ENCODE measurements around the gene OPRM1.
A peak's percentile ranks its signal among the peaks of the same experiment; 100 is the strongest.

Gene OPRM1

DNA sequence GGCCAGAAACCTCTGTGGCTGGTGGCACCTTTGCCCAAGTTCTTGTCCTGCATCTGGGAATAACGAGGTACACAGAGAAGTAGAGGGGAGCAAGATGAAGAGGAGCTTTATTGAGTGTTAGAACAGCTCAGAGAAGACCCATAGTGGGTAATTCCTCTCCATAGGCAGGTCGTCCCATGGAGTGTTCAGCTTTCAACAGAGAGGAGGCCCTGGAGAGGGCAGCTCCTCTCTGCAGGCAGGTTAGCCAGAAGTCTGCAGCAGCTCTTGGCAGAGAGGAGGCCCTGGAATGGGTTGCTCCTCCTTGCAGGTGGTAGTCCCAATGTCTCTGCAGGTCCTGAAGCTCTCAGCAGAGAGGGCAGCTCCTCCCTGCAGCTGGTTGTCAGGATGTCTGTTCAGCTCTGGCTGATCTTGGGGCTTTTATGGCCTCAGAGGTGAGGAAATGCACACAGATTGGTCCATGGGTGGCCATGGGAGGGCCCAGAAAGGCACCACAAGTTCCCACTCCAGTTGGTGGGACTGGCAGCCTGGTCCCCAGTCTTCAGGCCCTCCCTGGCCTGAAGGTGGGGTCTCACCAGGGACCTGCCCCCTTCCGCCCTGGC lies 228.6 kb downstream of the OPRM1 start:
- ATAC-seq (ENCODE audit: insufficient read depth, low read depth) (peak; percentile 73), DNase-seq (peak; percentile 44)
- H3K27me3 ChIP-seq (ENCODE audit: insufficient read depth, low read length, poor library complexity) = no peaks in the 10 kb centered on the region
- H3K79me2 ChIP-seq (ENCODE audit: insufficient read depth, low read length) = no peaks in the 10 kb centered on the region
- TF ChIP-seq EZH2 (IDR thresholded peaks at IDR 0.05; ENCODE audit: borderline replicate concordance, low read depth, low read length, severe bottlenecking) = no peak
- TF ChIP-seq, protein P1, sequence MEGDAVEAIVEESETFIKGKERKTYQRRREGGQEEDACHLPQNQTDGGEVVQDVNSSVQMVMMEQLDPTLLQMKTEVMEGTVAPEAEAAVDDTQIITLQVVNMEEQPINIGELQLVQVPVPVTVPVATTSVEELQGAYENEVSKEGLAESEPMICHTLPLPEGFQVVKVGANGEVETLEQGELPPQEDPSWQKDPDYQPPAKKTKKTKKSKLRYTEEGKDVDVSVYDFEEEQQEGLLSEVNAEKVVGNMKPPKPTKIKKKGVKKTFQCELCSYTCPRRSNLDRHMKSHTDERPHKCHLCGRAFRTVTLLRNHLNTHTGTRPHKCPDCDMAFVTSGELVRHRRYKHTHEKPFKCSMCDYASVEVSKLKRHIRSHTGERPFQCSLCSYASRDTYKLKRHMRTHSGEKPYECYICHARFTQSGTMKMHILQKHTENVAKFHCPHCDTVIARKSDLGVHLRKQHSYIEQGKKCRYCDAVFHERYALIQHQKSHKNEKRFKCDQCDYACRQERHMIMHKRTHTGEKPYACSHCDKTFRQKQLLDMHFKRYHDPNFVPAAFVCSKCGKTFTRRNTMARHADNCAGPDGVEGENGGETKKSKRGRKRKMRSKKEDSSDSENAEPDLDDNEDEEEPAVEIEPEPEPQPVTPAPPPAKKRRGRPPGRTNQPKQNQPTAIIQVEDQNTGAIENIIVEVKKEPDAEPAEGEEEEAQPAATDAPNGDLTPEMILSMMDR (IDR thresholded peaks at IDR 0.05; ENCODE audit: borderline replicate concordance, extremely low read depth, low read length, poor library complexity, severe bottlenecking) = no peak
- H3K4me2 ChIP-seq (ENCODE audit: insufficient read depth, low read length) = no peak overlapping the region
- H3K9ac ChIP-seq (ENCODE audit: low read depth, low read length) = no peak overlapping the region
- H4K20me1 ChIP-seq (ENCODE audit: insufficient read depth, low read length) = no peaks in the 10 kb centered on the region
- peaks cover 35% of the 10 kb centered on the region for H3K4me1 ChIP-seq (ENCODE audit: insufficient read depth, low read length)
- H3K4me3 ChIP-seq (ENCODE audit: low read depth in 1 of 2, low read length in 2 of 2) = no peak overlapping the region
- no peaks in the 10 kb centered on the region for H3K36me3 ChIP-seq (ENCODE audit: insufficient read depth, low read length)
- H3K27ac ChIP-seq (ENCODE audit: low read length) = peak overlapping the region; percentile 39
- H2AFZ ChIP-seq (ENCODE audit: low read depth, low read length) = no peak overlapping the region
- H3K9me3 ChIP-seq (ENCODE audit: insufficient read depth, low read length, severe bottlenecking) = no peaks in the 10 kb centered on the region

GRCh38 chr6:154268486-154268885 lies 229.4 kb downstream of the OPRM1 start:
- Histone ChIP-seq H3K4me1 (ENCODE audit: insufficient read depth, low read length) (peaks cover 35% of the 10 kb centered on the region), H2AFZ (ENCODE audit: low read depth, low read length) (no peak overlapping the region), H3K4me3 (ENCODE audit: low read depth in 1 of 2, low read length in 2 of 2) (no peak overlapping the region), H3K79me2 (ENCODE audit: insufficient read depth, low read length) (no peaks in the 10 kb centered on the region), H3K27me3 (ENCODE audit: insufficient read depth, low read length, poor library complexity) (no peaks in the 10 kb centered on the region), H3K27ac (ENCODE audit: low read length) (peak overlapping the region; percentile 3), H3K9me3 (ENCODE audit: insufficient read depth, low read length, severe bottlenecking) (no peaks in the 10 kb centered on the region), H3K36me3 (ENCODE audit: insufficient read depth, low read length) (no peaks in the 10 kb centered on the region), H3K4me2 (ENCODE audit: insufficient read depth, low read length) (no peak overlapping the region), H3K9ac (ENCODE audit: low read depth, low read length) (no peak overlapping the region), H4K20me1 (ENCODE audit: insufficient read depth, low read length) (no peaks in the 10 kb centered on the region)
- TF ChIP-seq, protein P1 (IDR thresholded peaks at IDR 0.05; ENCODE audit: borderline replicate concordance, extremely low read depth, low read length, poor library complexity, severe bottlenecking) = no peak
- no peak for TF ChIP-seq EZH2 (IDR thresholded peaks at IDR 0.05; ENCODE audit: borderline replicate concordance, low read depth, low read length, severe bottlenecking)
- ATAC-seq (ENCODE audit: insufficient read depth, low read depth) (no peak), DNase-seq (no peak)

DNA sequence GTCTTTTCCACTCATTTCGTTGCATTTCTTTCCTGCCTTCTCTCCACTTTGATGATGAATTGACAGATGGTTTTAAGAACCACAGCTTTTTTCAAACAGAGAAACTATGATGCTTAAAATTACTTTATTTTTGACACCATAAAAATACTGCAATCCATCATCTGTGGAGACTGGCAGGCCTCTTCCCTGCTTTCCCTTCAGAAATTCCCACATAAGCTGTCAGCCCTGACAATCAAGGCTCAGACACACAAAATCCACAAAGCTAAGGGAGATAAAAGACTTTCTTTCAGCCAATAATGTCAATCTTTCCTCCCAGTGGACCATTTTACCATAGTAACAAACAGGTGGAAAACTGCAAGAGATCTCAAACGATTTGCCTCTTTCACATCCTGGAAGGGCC lies 235.1 kb downstream of the OPRM1 start:
- no peaks in the 10 kb centered on the region for H3K79me2 ChIP-seq (ENCODE audit: insufficient read depth, low read length)
- H3K9ac ChIP-seq (ENCODE audit: low read depth, low read length) = no peak overlapping the region
- H4K20me1 ChIP-seq (ENCODE audit: insufficient read depth, low read length) = no peaks in the 10 kb centered on the region
- no peak overlapping the region for H3K27ac ChIP-seq (ENCODE audit: low read length)
- DNase-seq (no peak), ATAC-seq (ENCODE audit: insufficient read depth, low read depth) (no peak)
- no peaks in the 10 kb centered on the region for H3K36me3 ChIP-seq (ENCODE audit: insufficient read depth, low read length)
- no peak overlapping the region for H2AFZ ChIP-seq (ENCODE audit: low read depth, low read length)
- no peak overlapping the region for H3K4me3 ChIP-seq (ENCODE audit: low read depth in 1 of 2, low read length in 2 of 2)
- H3K9me3 ChIP-seq (ENCODE audit: insufficient read depth, low read length, severe bottlenecking) = no peaks in the 10 kb centered on the region
- H3K4me2 ChIP-seq (ENCODE audit: insufficient read depth, low read length) = no peak overlapping the region
- peaks cover 12% of the 10 kb centered on the region for H3K4me1 ChIP-seq (ENCODE audit: insufficient read depth, low read length)
- TF ChIP-seq, protein P1 (IDR thresholded peaks at IDR 0.05; ENCODE audit: borderline replicate concordance, extremely low read depth, low read length, poor library complexity, severe bottlenecking) = no peak
- H3K27me3 ChIP-seq (ENCODE audit: insufficient read depth, low read length, poor library complexity) = no peaks in the 10 kb centered on the region
